ENCODE results near the gene ITSN1.

- TF ChIP-seq, protein P1, sequence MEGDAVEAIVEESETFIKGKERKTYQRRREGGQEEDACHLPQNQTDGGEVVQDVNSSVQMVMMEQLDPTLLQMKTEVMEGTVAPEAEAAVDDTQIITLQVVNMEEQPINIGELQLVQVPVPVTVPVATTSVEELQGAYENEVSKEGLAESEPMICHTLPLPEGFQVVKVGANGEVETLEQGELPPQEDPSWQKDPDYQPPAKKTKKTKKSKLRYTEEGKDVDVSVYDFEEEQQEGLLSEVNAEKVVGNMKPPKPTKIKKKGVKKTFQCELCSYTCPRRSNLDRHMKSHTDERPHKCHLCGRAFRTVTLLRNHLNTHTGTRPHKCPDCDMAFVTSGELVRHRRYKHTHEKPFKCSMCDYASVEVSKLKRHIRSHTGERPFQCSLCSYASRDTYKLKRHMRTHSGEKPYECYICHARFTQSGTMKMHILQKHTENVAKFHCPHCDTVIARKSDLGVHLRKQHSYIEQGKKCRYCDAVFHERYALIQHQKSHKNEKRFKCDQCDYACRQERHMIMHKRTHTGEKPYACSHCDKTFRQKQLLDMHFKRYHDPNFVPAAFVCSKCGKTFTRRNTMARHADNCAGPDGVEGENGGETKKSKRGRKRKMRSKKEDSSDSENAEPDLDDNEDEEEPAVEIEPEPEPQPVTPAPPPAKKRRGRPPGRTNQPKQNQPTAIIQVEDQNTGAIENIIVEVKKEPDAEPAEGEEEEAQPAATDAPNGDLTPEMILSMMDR (IDR thresholded peaks at IDR 0.05), result no peak
- TF ChIP-seq POLR2A (IDR thresholded peaks at IDR 0.05) (no peak), EP300 (IDR thresholded peaks at IDR 0.05; ENCODE audit: low read depth) (no peak), POLR2AphosphoS5 (IDR thresholded peaks at IDR 0.05) (no peak)
Measured at GRCh38 chr21:33939226-33939625, 296.9 kb downstream of the ITSN1 start.
